ENCODE measurements around the gene TASP1.

TASP1 gene

DNA sequence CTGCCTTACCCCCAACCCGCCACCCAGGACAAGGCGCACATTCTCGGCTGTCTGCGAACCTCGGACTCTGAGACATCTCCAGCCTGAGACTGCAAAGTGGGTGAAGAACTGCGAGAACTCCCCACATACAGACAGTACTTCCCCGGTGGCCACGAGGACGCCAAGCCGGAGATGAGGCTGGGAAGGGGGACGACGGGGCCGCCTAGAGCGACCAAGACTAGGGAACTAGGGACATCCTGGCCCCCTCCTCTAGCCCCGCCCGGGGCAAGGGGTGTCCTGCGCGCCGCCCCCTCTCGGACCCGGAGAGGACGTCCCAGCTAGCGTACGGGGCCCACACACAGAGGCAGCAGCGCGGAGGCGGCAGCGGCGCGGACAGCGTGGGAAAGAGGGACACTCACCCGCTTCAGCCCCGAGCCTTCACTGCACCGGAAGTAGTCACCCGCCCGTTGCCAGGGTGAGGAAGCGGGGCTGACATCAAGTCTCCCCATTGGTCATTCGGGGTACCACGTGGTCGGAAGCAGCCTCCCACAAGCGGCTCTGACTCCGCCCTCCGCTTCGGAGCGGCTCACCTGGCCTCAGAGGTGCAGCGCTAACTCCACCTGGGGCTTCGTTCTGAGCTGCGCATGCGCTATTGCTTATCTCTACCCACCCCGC is at the start of gene TASP1:
TASP1 (minus strand) TSS at position 437 of the 654 bp plus-strand sequence. CDS start 8,854 bp downstream, outside the sequence.
- H3K36me3 ChIP-seq (ENCODE audit: control insufficient read depth in 5 of 5, insufficient read depth in 5 of 5, low read length in 5 of 5): no peaks in the 10 kb centered on the region
- peaks cover 4 to 19% (median 13%) of the 10 kb centered on the region in 5 donors for H3K4me1 ChIP-seq (ENCODE audit: control insufficient read depth in 5 of 5, insufficient read depth in 5 of 5, low read length in 5 of 5)
- H3K9ac ChIP-seq (ENCODE audit: low read length in 5 of 5): peak within 1 kb of the TSS; percentile 87 to 96 (median 94)
- no peaks in the 10 kb centered on the region for H3K9me3 ChIP-seq (ENCODE audit: control insufficient read depth in 5 of 5, low read length in 5 of 5)
- peak within 1 kb of the TSS; percentile 82 for H3K27ac ChIP-seq (ENCODE audit: low read depth, low read length)
- peak within 1 kb of the TSS; percentile 95 to 98 (median 97) for H3K4me3 ChIP-seq (ENCODE audit: low read depth in 1 of 5, low read length in 5 of 5)
- H3K27me3 ChIP-seq (ENCODE audit: control insufficient read depth in 5 of 5, insufficient read depth in 4 of 5, low read length in 5 of 5): peaks cover 0 to 3% (median 0%) of the 10 kb centered on the region in 5 donors

DNA sequence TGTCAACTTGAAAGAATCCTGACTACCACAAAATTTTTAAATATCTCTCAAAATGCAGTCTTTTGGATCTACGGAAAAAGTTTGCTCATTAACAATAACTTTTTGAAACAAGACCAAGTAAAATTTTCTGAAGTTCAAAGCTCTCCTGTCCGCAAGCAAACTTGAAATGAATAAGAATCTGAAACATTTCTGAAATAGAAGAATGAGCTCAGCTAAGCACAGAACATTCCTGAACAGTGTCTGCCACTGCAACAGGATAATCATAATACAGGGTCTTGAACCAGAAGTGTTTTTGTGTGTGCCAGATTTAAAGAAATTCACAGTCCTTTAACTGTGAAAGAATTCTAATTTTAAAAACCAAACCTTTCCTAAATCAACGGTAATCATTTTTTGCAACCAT is 49.1 kb upstream of the TASP1 start:
- no peaks in the 10 kb centered on the region for H3K9me3 ChIP-seq (ENCODE audit: control insufficient read depth in 5 of 5, low read length in 5 of 5)
- no peaks in the 10 kb centered on the region for H3K36me3 ChIP-seq (ENCODE audit: control insufficient read depth in 5 of 5, insufficient read depth in 5 of 5, low read length in 5 of 5)
- H3K9ac ChIP-seq (ENCODE audit: low read length in 5 of 5): no peak overlapping the region
- H3K27ac ChIP-seq (ENCODE audit: low read depth, low read length): no peak overlapping the region
- no peaks in the 10 kb centered on the region for H3K27me3 ChIP-seq (ENCODE audit: control insufficient read depth in 5 of 5, insufficient read depth in 4 of 5, low read length in 5 of 5)
- no peak overlapping the region for H3K4me3 ChIP-seq (ENCODE audit: low read depth in 1 of 5, low read length in 5 of 5)
- H3K4me1 ChIP-seq (ENCODE audit: control insufficient read depth in 5 of 5, insufficient read depth in 5 of 5, low read length in 5 of 5): peaks cover 0 to 9% (median 6%) of the 10 kb centered on the region in 5 donors

DNA sequence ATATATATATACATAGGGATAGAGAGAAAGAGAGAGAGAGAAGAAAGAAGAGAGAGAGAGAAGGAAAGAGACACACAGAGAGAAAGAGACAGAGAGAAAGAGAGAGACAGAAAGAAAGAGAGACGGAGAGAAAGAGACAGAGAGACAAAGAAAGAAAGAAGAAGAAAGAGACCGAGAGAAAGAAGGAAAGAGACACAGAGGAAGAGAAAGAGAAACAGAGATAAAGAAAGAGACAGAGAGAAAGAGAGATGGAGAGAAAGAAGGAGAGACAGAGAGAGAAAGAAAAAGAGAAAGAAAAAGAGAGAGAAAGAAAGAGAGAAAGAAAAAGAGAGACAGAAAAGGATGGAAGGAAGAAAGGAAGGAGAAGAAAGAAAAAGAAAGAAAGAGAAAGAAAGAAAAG is 46.9 kb upstream of the TASP1 start:
- H3K9ac ChIP-seq (ENCODE audit: low read length in 5 of 5): no peak overlapping the region
- no peaks in the 10 kb centered on the region for H3K36me3 ChIP-seq (ENCODE audit: control insufficient read depth in 5 of 5, insufficient read depth in 5 of 5, low read length in 5 of 5)
- H3K4me3 ChIP-seq (ENCODE audit: low read depth in 1 of 5, low read length in 5 of 5): no peak overlapping the region
- no peaks in the 10 kb centered on the region for H3K27me3 ChIP-seq (ENCODE audit: control insufficient read depth in 5 of 5, insufficient read depth in 4 of 5, low read length in 5 of 5)
- H3K4me1 ChIP-seq (ENCODE audit: control insufficient read depth in 5 of 5, insufficient read depth in 5 of 5, low read length in 5 of 5): peaks cover 0 to 1% (median 0%) of the 10 kb centered on the region in 5 donors
- no peaks in the 10 kb centered on the region for H3K9me3 ChIP-seq (ENCODE audit: control insufficient read depth in 5 of 5, low read length in 5 of 5)
- no peak overlapping the region for H3K27ac ChIP-seq (ENCODE audit: low read depth, low read length)

DNA sequence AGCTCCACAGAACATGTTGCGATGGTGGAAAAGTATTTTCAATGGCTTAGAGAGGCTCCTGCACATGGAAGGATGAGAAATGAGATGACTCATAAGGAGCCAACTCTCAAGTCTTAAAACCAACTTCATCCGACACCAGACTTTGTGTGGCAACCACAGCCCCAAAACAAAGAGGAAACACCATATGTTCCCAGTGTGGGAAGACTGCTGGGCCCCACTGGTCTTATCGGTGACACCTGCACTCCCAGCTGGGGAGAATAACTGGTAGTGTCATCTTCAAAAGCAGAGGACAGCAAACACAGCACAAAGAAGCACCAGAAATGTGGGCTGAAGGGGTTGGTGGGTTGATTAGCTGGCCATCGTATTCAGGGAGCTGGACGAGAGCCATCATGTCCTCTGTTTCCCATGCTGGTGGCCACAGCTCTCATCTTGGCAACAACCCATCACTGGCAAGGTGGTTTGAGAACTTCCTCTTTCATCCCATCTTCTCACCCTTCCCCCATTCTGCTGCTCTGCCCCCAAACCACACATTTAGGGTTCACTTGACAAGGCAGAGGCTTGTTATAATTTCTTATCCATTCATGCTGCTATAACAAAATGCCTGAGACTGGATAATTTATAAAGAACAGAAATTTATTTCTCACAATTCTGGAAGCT is 46.0 kb upstream of the TASP1 start:
- Histone ChIP-seq H3K27ac (ENCODE audit: low read depth, low read length) (no peak overlapping the region), H3K9me3 (ENCODE audit: control insufficient read depth in 5 of 5, low read length in 5 of 5) (no peaks in the 10 kb centered on the region), H3K4me1 (ENCODE audit: control insufficient read depth in 5 of 5, insufficient read depth in 5 of 5, low read length in 5 of 5) (no peaks in the 10 kb centered on the region), H3K36me3 (ENCODE audit: control insufficient read depth in 5 of 5, insufficient read depth in 5 of 5, low read length in 5 of 5) (no peaks in the 10 kb centered on the region), H3K9ac (ENCODE audit: low read length in 5 of 5) (no peak overlapping the region), H3K4me3 (ENCODE audit: low read depth in 1 of 5, low read length in 5 of 5) (no peak overlapping the region), H3K27me3 (ENCODE audit: control insufficient read depth in 5 of 5, insufficient read depth in 4 of 5, low read length in 5 of 5) (no peaks in the 10 kb centered on the region)

GRCh38 chr20:13683833-13684232 is 45.1 kb upstream of the TASP1 start:
- H3K9ac ChIP-seq (ENCODE audit: low read length in 5 of 5): no peak overlapping the region
- no peak overlapping the region for H3K27ac ChIP-seq (ENCODE audit: low read depth, low read length)
- no peak overlapping the region for H3K4me3 ChIP-seq (ENCODE audit: low read depth in 1 of 5, low read length in 5 of 5)
- no peaks in the 10 kb centered on the region for H3K36me3 ChIP-seq (ENCODE audit: control insufficient read depth in 5 of 5, insufficient read depth in 5 of 5, low read length in 5 of 5)
- H3K27me3 ChIP-seq (ENCODE audit: control insufficient read depth in 5 of 5, insufficient read depth in 4 of 5, low read length in 5 of 5): no peaks in the 10 kb centered on the region
- no peaks in the 10 kb centered on the region for H3K4me1 ChIP-seq (ENCODE audit: control insufficient read depth in 5 of 5, insufficient read depth in 5 of 5, low read length in 5 of 5)
- no peaks in the 10 kb centered on the region for H3K9me3 ChIP-seq (ENCODE audit: control insufficient read depth in 5 of 5, low read length in 5 of 5)

DNA sequence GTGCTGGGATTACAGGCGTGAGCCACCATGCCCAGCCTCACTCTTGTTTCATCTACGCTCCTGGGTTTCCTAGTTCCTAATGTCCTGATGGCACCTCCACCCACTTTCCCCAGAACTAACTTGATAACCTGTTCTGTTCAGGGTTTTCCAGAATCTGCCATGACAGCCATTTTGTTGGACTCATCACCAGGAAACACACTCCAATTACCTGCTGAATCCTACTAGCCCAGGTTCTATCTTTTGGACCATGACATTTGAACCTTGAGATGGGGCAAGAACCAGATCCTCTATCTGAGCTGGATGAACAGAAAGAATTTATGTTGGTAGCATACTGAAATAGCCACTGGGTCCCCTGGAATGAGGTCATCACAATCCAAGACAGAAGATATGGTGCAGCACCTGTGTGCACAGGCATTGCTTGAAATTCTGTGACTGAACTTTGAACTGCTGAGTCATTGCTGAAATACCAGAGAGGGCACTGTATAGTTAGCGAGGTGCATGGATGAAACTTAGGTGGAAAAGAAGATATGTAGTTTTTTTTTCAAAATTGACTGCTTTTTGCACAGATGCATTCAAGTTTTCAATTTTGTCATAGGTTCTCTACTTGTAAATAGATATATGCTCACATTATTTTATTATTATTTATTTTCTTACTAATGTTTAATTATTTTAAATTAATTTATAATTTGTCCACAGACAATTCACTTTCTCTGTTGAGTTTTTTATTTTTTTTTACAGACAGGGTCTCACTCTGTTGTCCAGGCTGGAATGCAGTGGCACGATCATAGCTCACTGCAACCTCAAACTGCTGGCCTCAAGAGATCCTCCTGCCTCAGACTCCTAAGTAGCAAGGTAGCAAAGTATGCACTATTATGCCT is 42.8 kb upstream of the TASP1 start:
- H3K27ac ChIP-seq (ENCODE audit: low read depth, low read length): no peak overlapping the region
- H3K9me3 ChIP-seq (ENCODE audit: control insufficient read depth in 5 of 5, low read length in 5 of 5): no peaks in the 10 kb centered on the region
- H3K27me3 ChIP-seq (ENCODE audit: control insufficient read depth in 5 of 5, insufficient read depth in 4 of 5, low read length in 5 of 5): no peaks in the 10 kb centered on the region
- H3K4me1 ChIP-seq (ENCODE audit: control insufficient read depth in 5 of 5, insufficient read depth in 5 of 5, low read length in 5 of 5): no peaks in the 10 kb centered on the region
- no peak overlapping the region for H3K9ac ChIP-seq (ENCODE audit: low read length in 5 of 5)
- H3K36me3 ChIP-seq (ENCODE audit: control insufficient read depth in 5 of 5, insufficient read depth in 5 of 5, low read length in 5 of 5): no peaks in the 10 kb centered on the region
- H3K4me3 ChIP-seq (ENCODE audit: low read depth in 1 of 5, low read length in 5 of 5): no peak overlapping the region

- Histone ChIP-seq H3K4me1 (ENCODE audit: control insufficient read depth in 5 of 5, insufficient read depth in 5 of 5, low read length in 5 of 5) (no peaks in the 10 kb centered on the region), H3K9me3 (ENCODE audit: control insufficient read depth in 5 of 5, low read length in 5 of 5) (no peaks in the 10 kb centered on the region), H3K4me3 (ENCODE audit: low read depth in 1 of 5, low read length in 5 of 5) (no peak overlapping the region), H3K27ac (ENCODE audit: low read depth, low read length) (no peak overlapping the region), H3K27me3 (ENCODE audit: control insufficient read depth in 5 of 5, insufficient read depth in 4 of 5, low read length in 5 of 5) (no peaks in the 10 kb centered on the region), H3K9ac (ENCODE audit: low read length in 5 of 5) (no peak overlapping the region), H3K36me3 (ENCODE audit: control insufficient read depth in 5 of 5, insufficient read depth in 5 of 5, low read length in 5 of 5) (no peaks in the 10 kb centered on the region)
These were observed 40.2 kb upstream of the TASP1 start for GRCh38 chr20:13678944-13679343.

GRCh38 chr20:13677241-13677640 is 38.5 kb upstream of the TASP1 start:
- Histone ChIP-seq H3K4me1 (ENCODE audit: control insufficient read depth in 5 of 5, insufficient read depth in 5 of 5, low read length in 5 of 5) (peaks cover 1 to 10% (median 4%) of the 10 kb centered on the region in 5 donors), H3K9ac (ENCODE audit: low read length in 5 of 5) (no peak overlapping the region), H3K27me3 (ENCODE audit: control insufficient read depth in 5 of 5, insufficient read depth in 4 of 5, low read length in 5 of 5) (no peaks in the 10 kb centered on the region), H3K27ac (ENCODE audit: low read depth, low read length) (no peak overlapping the region), H3K9me3 (ENCODE audit: control insufficient read depth in 5 of 5, low read length in 5 of 5) (no peaks in the 10 kb centered on the region), H3K36me3 (ENCODE audit: control insufficient read depth in 5 of 5, insufficient read depth in 5 of 5, low read length in 5 of 5) (no peaks in the 10 kb centered on the region), H3K4me3 (ENCODE audit: low read depth in 1 of 5, low read length in 5 of 5) (no peak overlapping the region)

DNA sequence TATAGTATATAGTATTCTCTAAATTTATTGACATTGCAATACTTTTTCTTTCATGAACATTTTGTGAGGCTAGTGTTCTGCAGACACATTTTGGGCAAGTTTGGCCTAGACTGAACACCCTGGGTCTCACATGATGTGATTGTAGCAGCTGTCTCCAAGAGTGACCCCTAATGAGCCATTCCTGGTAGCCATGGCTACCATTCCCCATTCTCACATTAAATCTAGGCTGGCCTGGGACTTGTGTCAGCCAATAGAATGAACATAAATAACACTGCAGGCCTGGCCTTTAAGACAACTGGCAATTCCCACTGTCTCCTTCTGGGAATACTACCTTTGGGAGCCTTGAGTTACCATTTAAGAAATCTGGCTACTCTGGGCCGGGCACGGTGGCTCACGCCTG is 38.0 kb upstream of the TASP1 start:
- Histone ChIP-seq H3K27me3 (ENCODE audit: control insufficient read depth in 5 of 5, insufficient read depth in 4 of 5, low read length in 5 of 5) (no peaks in the 10 kb centered on the region), H3K4me1 (ENCODE audit: control insufficient read depth in 5 of 5, insufficient read depth in 5 of 5, low read length in 5 of 5) (peaks cover 2 to 12% (median 10%) of the 10 kb centered on the region in 5 donors), H3K4me3 (ENCODE audit: low read depth in 1 of 5, low read length in 5 of 5) (no peak overlapping the region), H3K9me3 (ENCODE audit: control insufficient read depth in 5 of 5, low read length in 5 of 5) (no peaks in the 10 kb centered on the region), H3K27ac (ENCODE audit: low read depth, low read length) (no peak overlapping the region), H3K9ac (ENCODE audit: low read length in 5 of 5) (no peak overlapping the region), H3K36me3 (ENCODE audit: control insufficient read depth in 5 of 5, insufficient read depth in 5 of 5, low read length in 5 of 5) (no peaks in the 10 kb centered on the region)

DNA sequence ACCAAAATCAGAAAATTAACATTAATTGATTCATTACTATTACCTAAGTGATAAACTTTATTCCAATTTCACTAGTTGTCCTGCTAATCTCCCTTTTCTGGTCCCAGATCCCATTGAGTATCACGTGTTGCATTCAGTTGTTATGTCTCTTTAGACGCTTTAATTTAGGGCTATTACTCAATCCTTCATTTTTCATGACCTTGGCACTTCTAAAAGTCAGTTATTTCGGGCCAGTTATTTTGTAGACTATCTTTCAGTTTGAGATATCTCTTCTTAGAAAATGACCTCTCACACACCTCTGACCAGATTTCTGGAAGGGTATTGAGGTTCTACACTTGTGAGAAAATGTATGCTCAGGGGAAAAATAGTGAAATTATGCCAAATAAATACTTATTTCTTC is 34.0 kb upstream of the TASP1 start:
- no peaks in the 10 kb centered on the region for H3K36me3 ChIP-seq (ENCODE audit: control insufficient read depth in 5 of 5, insufficient read depth in 5 of 5, low read length in 5 of 5)
- peak overlapping the region; percentile 42 for H3K27ac ChIP-seq (ENCODE audit: low read depth, low read length)

More for the DNA sequence above, 34.0 kb upstream of the TASP1 start:
- H3K9me3 ChIP-seq (ENCODE audit: control insufficient read depth in 5 of 5, low read length in 5 of 5): no peaks in the 10 kb centered on the region
- H3K27me3 ChIP-seq (ENCODE audit: control insufficient read depth in 5 of 5, insufficient read depth in 4 of 5, low read length in 5 of 5): no peaks in the 10 kb centered on the region
- no peak overlapping the region for H3K9ac ChIP-seq (ENCODE audit: low read length in 5 of 5)
- H3K4me3 ChIP-seq (ENCODE audit: low read depth in 1 of 5, low read length in 5 of 5): no peak overlapping the region
- H3K4me1 ChIP-seq (ENCODE audit: control insufficient read depth in 5 of 5, insufficient read depth in 5 of 5, low read length in 5 of 5): peaks cover 2 to 16% (median 10%) of the 10 kb centered on the region in 5 donors

Measured in subcutaneous abdominal adipose tissue (tissue), 5 donors.